NCI-H748 (cell line): ENCODE data around the gene FGF5.
"Not testable (repeated sequence)": the region's sequence is repeated elsewhere in the genome, so short reads cannot be mapped to it uniquely, and the experiment has no call there.

Experiments
- DNase-seq: peaks from one replicate; lab custom pipeline; 2025; ENCODE audit not compliant: unreplicated experiment; lab: John Stamatoyannopoulos, UW

The FGF5 gene, protein sequence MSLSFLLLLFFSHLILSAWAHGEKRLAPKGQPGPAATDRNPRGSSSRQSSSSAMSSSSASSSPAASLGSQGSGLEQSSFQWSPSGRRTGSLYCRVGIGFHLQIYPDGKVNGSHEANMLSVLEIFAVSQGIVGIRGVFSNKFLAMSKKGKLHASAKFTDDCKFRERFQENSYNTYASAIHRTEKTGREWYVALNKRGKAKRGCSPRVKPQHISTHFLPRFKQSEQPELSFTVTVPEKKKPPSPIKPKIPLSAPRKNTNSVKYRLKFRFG

DNA sequence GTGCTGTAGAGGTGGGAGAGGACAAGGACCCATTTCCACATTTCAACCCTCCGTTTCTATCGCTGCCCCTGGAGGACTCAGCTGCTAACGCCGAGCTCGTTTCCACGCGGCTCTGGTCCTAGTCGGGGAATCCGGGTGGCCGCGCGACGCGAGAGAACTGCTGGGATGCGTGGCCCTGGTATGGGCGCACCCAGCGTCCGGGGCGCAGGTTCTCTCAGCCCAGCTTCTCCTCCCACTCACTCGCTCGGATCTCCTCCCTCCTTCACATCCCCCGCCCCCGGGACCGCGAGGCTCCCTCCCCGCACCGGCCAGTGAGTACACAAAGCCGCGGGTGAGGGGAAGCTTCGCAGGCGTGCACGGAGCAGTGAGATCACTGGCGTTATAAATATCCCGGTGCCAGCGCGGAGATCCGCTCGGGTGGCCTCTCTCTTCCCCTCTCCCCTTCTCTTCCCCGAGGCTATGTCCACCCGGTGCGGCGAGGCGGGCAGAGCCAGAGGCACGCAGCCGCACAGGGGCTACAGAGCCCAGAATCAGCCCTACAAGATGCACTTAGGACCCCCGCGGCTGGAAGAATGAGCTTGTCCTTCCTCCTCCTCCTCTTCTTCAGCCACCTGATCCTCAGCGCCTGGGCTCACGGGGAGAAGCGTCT, at the start of gene FGF5:
TSS of gene FGF5 (plus strand) at position 412 of the 649 bp plus-strand sequence. CDS start at position 573, 161 bp downstream.
- DNase-seq: peak; percentile 88

- no peak for DNase-seq
These were observed 47.0 kb upstream of the FGF5 start for GRCh38 chr4:80219301-80220025.

- no peak for DNase-seq
These were observed 45.8 kb upstream of the FGF5 start for GRCh38 chr4:80220711-80221110.

DNA sequence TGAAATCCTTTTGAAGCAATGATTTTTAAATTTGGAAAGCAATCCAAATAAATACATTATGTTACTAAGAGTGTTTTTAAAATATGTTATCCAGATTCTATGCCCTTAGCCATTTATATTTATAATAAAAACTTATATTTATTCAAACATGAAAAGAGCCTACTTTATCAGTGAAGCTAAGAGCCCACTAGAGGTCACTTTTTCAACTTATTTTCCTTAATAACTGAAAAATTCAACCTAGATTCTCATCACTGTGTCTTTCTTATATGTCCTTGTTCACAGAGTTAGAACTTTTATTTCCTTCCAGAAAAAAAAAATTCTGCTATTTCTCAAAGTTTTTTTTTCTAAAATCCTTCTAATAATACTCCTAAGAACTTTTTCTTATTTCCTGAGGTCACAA, 45.3 kb upstream of the FGF5 start:
- peak; percentile 48 for DNase-seq

DNA sequence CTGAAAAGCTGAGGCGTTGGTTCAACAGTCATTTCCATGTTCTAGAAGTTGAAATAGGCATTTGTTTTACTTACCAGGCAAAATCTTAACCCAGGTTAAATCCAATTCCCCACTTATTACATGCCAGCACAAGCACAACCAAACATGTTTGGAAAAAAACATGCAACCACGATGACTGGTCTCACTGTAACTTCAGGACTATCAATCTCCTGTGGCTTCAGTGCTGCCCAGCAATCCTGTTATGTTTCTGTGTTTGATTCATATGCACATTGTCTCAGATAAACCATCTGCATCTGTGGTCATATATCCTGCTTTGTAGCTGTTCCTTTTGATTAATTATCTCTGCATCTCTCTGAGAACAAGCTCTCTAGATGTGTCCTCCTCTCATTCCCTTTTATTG, 40.9 kb upstream of the FGF5 start:
- DNase-seq: no peak

DNA sequence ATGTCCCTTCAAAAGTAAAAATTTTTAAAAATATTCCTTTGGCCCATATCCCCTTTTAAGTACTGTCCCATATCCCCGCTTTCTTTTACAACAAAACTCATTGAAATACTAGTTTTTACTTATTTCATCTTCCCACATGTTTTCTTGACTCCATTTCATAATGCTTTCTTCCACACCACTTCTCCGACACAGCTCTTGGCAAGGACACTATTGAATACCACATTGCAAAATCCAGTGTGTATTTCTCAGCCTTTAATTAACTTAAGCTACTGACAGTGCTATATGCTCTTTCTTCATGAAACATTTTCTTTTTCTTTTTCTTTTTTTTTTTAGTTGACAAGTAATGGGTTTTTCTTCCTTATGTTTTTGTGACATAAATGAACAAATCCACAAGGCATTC, 40.4 kb upstream of the FGF5 start:
- DNase-seq: no peak

- DNase-seq: no peak
These were observed 38.0 kb upstream of the FGF5 start for GRCh38 chr4:80228460-80228859.

DNA sequence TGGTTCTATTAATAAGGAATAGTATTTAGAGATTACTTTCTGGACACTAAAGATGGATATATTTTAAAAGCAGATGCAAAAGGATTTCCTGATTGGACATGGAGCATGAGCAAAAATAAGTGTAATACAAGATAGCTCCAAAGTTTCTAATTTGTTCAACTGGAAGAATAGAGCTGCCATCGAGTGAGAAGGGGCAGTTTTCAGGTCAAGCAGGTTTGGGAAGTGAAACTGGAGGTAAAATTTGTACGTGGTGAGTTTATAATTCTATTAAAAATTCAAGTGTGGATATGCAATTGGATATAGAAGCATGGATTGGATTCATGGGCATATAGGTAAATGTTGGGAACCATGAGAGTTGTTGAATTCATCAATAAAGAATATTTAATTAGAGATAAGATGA, 37.3 kb upstream of the FGF5 start:
- DNase-seq: no peak

DNA sequence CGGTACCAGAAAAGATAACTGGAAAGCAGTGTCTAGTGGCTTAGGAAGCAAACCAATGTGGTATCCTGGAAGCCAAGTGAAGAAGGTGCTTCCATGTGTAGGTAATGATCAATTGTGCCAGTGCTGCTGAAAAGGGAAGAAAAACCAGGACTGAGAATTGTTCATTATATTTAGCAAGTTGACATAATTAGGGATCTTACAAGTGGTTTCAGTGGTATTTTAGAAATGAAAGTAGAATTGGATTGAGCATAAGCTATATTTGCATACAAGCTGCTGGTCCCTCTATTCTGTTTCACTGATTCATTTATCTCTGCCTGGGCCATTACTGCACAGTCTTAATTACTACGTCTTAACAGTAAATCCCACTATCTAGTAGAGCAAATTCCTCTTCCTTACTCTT, 36.9 kb upstream of the FGF5 start:
- DNase-seq: no peak

DNA sequence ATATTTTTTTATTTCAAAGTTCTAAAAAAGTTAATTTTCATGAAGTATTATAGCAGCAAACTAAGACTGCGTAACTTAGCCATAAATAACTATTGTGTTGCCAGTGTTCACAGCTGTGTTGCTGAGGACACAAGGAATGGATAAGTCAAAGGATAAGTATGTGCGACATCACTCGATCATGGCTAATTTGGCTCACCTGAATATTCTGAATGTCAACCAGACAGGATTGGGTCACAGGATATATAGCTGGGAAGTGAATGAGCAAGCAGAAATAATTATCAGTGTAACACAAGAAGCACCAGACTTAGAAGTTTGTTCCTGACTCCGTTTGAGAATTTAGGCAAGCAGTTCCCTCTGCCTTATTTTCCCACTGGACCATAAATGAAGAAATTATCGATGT, 35.3 kb upstream of the FGF5 start:
- no peak for DNase-seq

DNA sequence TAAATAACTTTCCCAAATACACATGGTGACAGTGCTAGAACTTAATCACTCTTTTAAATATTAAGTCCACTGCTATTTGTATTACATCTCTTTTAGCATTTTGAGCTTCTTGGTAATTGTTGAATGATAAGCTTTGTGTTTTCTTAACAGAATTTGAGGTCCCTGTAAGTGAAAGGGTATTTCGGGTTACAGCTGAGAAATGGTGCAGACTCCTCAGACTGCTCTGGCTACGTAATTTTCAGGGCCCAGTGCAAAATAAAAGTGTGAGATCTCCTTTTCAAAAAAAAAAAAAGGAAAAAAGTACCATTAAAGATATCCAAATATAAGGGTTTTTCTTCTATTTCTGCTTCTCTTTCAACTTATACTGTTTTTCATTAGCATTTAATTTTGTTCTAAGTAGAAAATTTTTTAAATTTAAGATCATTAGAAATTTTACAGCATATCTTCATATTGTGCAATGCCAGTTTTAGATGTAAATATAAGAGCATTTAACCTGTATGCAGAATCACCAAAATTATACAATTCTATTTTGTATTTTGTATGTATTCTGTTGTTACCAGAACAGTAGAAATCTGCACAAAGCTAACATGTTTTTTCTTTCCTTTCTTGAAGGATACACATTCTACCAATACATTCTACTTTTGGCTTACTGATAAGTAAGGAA, 33.6 kb upstream of the FGF5 start:
- no peak for DNase-seq

DNA sequence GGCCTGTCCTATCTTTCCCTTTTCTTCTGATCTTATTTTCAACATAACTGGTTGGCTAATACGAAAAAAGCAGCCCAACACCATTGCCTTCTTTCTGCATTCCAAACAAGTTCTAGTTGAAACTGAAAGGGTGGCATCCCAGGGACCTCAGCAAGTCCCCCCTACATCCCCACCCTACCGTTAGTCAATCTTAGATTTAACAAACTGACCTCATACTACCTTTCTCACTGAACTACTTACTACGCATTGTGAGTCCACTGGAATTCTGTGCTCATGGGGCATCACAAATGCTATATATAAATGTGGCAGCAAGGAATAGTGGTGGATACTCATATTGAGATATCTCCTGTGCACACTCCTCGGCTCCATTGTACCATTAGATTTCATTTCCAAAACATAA, 33.1 kb upstream of the FGF5 start:
- DNase-seq: no peak

- DNase-seq: no peak
These were observed 31.0 kb upstream of the FGF5 start for GRCh38 chr4:80235451-80235850.

DNA sequence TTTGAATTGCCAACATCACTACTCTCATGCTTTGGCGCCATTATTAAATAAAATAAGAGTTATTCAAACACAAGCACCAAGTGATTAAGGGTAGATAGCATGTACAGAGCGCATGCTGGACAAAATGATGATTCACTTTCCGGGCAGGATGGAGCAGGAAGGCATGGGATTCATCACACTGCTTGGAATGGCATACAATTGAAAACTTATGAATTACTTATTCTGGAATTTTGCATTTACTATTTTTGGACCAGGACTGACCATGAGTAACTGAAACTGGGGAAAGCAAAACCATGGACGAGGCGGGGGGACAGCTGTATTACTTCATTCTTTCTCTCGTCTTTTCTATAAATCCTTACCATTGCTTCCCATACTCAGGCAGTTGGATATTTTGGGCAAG, 28.5 kb upstream of the FGF5 start:
- no peak for DNase-seq

- DNase-seq: no peak
These were observed 26.8 kb upstream of the FGF5 start for GRCh38 chr4:80239480-80240150.

- DNase-seq: no peak
These were observed 25.5 kb upstream of the FGF5 start for GRCh38 chr4:80240976-80241375.

DNA sequence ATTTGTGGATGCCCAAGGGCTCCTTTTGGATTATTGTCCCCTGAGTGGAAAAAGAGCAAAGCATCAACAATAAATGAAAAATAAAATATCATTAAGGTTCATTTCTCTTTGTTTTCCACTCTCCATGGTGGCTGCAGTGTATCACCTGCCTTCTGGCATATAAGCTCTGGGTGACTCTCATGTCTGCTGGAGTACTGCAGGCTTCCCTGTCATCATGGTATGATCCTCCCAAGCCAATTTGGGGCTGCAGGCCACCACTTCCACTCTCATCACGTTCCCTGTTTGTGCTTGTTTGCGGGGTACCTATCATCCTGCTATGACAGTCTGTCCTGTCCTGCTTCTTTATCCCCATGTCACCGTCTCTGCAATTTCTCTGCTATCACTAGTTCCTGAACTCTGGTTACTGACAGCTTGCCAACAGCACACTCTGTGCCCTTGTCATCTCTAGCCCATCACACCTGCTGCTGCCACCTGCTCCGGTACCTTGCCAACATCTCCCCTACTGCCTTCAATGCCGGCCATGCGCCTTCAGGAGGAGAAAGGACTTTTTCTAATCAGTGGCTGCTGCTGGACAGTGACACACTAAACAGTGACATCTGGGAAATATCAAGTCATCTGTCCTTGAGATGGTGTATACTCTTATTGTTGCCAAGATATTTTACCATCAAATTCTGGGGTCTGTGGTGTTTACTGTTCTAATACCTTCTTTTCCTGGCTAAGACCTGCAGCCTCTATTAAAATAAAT, 23.0 kb upstream of the FGF5 start:
- peak; percentile 68 for DNase-seq

DNA sequence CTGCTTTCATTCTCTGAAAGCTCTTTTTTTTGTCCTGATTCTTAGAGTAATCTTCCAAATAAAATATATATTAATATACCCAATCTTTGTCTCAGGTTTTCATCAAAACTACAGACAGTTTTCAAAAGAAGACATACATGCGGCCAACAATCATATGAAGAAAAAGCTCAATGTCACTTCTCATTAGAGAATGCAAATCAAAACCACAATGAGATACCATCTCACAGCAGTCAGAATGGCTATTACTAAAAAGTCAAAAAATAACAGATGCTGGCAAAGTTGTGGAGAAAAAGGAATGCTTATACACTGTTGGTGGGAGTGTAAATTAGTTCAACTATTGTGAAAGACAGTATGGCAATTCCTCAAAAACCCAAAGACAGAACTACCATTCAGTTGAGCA, 19.0 kb upstream of the FGF5 start:
- not testable (repeated sequence) for DNase-seq

DNA sequence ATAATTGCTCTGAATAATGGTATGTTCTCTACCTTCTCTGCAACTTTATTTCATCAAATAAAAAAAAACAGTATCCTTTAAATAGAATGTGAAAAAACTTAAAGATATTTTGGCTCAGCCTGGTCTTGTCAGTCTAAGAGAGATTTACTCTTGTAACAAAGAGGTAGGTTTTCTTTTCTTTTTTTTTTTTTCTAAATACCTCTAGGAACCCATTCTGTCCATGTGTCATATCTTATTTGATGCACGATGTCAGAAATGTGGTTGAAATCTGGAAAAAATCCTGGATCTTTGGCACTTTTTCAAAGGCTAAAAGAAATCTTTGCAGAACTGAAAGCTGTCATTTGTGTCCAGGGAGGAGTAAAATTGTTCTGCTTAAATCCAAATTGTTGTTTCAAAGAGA, 17.3 kb upstream of the FGF5 start:
- DNase-seq: no peak

DNA sequence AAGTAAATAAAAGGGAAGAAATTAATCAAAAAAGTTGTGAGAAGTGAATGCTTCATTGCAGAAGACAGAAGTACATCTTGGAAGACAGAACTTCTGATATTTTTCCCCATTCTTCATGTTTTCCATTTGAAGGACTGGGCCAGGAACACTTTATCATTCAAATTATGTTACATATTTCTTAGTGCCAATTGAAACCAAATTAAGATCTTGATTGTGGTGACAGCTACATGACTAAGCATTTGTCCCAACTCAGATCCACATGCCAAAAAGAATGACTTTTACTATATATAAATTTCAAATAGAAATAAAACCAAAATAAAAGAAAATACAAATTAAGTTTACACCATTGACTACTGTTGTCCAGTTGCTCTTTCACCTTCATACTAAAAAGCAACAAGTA, 14.0 kb upstream of the FGF5 start:
- no peak for DNase-seq

- DNase-seq: no peak
These were observed 13.5 kb upstream of the FGF5 start for GRCh38 chr4:80252953-80253352.
